Prostate gland (tissue), 2 donors: ENCODE data around the gene ORC5. TPM values are rescaled to one million over a fixed set of nuclear protein-coding genes. Genes with fewer than 3 reads are reported as not detected.

ENCODE experiments used
- DNase-seq: peaks from one replicate; pipeline ENCODE4 v3.0.0-alpha.2; 2019; ENCODE audit warnings: low spot score
- H3K27ac ChIP-seq, 2 donors: fragments of 200-600 bp; sonication (generic); 2 replicates each; pipeline ENCODE4 v1.5.1; 2017 to 2019
- H3K27me3 ChIP-seq: fragments of 200-600 bp; sonication (generic); replicated peaks from 2 replicates; pipeline ENCODE4 v1.5.1; 2019; ENCODE audit not compliant: insufficient read depth
- H3K36me3 ChIP-seq, 2 donors: fragments of 200-600 bp; sonication (generic); 1 replicate in 1 of 2; 2 replicates in 1 of 2; pipeline versions ENCODE4 v1.5.1 to v1.8.1; 2017 to 2019
- H3K4me1 ChIP-seq: fragments of 200-600 bp; sonication (generic); replicated peaks from 2 replicates; pipeline ENCODE4 v1.5.1; 2019
- H3K4me3 ChIP-seq, 2 donors: fragments of 200-600 bp; sonication (generic); 2 replicates each; pipeline ENCODE4 v1.5.1; 2017 to 2019
- H3K9me3 ChIP-seq: fragments of 200-600 bp; sonication (generic); 2 replicates; pipeline ENCODE4 v1.5.1; 2017
- CTCF ChIP-seq, 4 experiments: fragments of 200-600 bp in 2 of 4; fragments of 450-650 bp in 2 of 4; sonication (generic) in 2 of 4; IDR thresholded peaks; 1 replicate in 3 of 4; 2 replicates in 1 of 4; pipeline ENCODE4 v1.5.1; 2016 to 2019; ENCODE audit warnings: antibody characterized with exemption in 4 of 4, mild to moderate bottlenecking in 2 of 4, moderate library complexity in 2 of 4
- POLR2A ChIP-seq: fragments of 450-650 bp; IDR thresholded peaks from one replicate; pipeline ENCODE4 v1.6.1; 2016; ENCODE audit warnings: antibody characterized with exemption, mild to moderate bottlenecking
- POLR2AphosphoS5 ChIP-seq: sonication (generic); formaldehyde crosslinking; IDR thresholded peaks from one replicate; pipeline ENCODE4 v1.6.1; 2017; ENCODE audit warnings: antibody characterized with exemption
- WGBS: methylation state at CpG from one replicate; pipeline ENCODE4 v1.1.5; 2018; 5-methylcytosine and 5-hydroxymethylcytosine counted together
- intact Hi-C: fragments of 100-400 bp; cut with DNase I; formaldehyde crosslinking; loops from one replicate; pipeline ENCODE4 v1.14.2; 2022
- total RNA-seq, 2 donors: library from RNA; depleted of rRNA; stranded (reverse); fragments of >200 nt; gene quantifications; one replicate each; pipeline ENCODE4 v1.1.0, GENCODE V29; 2016

ORC5 gene
- total RNA-seq, 2 donors from 2014 or later, result 31.6 to 50.5 TPM

- H3K27ac ChIP-seq, result no peak overlapping the region
Observed at GRCh38 chr7:104091242-104091641, 116.6 kb downstream of the ORC5 start.

GRCh38 chr7:104089612-104090011, 118.2 kb downstream of the ORC5 start:
- H3K27ac ChIP-seq, result peak overlapping the region in 1 of 2 donors; percentile 3
- intact Hi-C loops, result no loop called here
- no peak for DNase-seq
- no peak for TF ChIP-seq POLR2A
- no peak for TF ChIP-seq CTCF (IDR thresholded peaks at IDR 0.05)
- no peak for TF ChIP-seq POLR2AphosphoS5
- no peaks in the 10 kb centered on the region for H3K4me1 ChIP-seq
- 38% methylated on average over 3 of the region's 3 CpGs for WGBS
- no peaks in the 10 kb centered on the region for H3K27me3 ChIP-seq
- no peaks in the 10 kb centered on the region for H3K9me3 ChIP-seq
- H3K4me3 ChIP-seq, result no peak overlapping the region
- H3K36me3 ChIP-seq, result no peaks in the 10 kb centered on the region

More at GRCh38 chr7:104091242-104091641, 116.6 kb downstream of the ORC5 start:
- WGBS, result 35% methylated on average over 4 of the region's 4 CpGs
- intact Hi-C loops, result no loop called here
- Histone ChIP-seq H3K36me3 (no peaks in the 10 kb centered on the region), H3K9me3 (no peaks in the 10 kb centered on the region), H3K27me3 (no peaks in the 10 kb centered on the region), H3K4me3 (no peak overlapping the region), H3K4me1 (no peaks in the 10 kb centered on the region)
- no peak for DNase-seq
- no peak for TF ChIP-seq CTCF (IDR thresholded peaks at IDR 0.05)
- no peak for TF ChIP-seq POLR2AphosphoS5
- TF ChIP-seq POLR2A, result no peak

- no peaks in the 10 kb centered on the region for H3K9me3 ChIP-seq
- H3K27me3 ChIP-seq, result no peaks in the 10 kb centered on the region
- no peaks in the 10 kb centered on the region for H3K36me3 ChIP-seq
- intact Hi-C loops, result no loop called here
- TF ChIP-seq POLR2AphosphoS5 (no peak), CTCF (IDR thresholded peaks at IDR 0.05) (no peak), POLR2A (no peak)
- WGBS, result 59% methylated on average over 1 of the region's 1 CpG
- H3K4me3 ChIP-seq, result no peak overlapping the region
- no peak overlapping the region for H3K27ac ChIP-seq
- no peak for DNase-seq
- H3K4me1 ChIP-seq, result no peaks in the 10 kb centered on the region
Observed at GRCh38 chr7:104089061-104089460, 118.8 kb downstream of the ORC5 start.

Other genes starting within 250 kb of the ORC5 start
- gene RELN, start 218.4 kb downstream of the ORC5 start, total RNA-seq, result 1 to 10 TPM; 2.6 to 3.0 TPM
- under 1 TPM in 1 of 2 donors, not detected in 1; 0.14 TPM for gene LHFPL3, start 120.6 kb upstream of the ORC5 start, total RNA-seq